Spleen (tissue), 7 donors: ENCODE data around the gene STRBP.

Source experiments
- CTCF ChIP-seq, 11 experiments: fragments of 200-600 bp in 7 of 11; fragments of 450-650 bp in 4 of 11; sonication (generic) in 4 of 11; IDR thresholded peaks in 8 of 11; conservative IDR thresholded peaks in 3 of 11; 1 replicate in 7 of 11; 2 replicates in 4 of 11; pipeline versions ENCODE4 v1.4.0 to v1.8.0; 2016 to 2021; ENCODE audit warnings: antibody characterized with exemption in 11 of 11, inconsistent platforms in 4 of 11, mild to moderate bottlenecking in 1 of 11
- POLR2AphosphoS5 ChIP-seq, 3 donors: sonication (generic); formaldehyde crosslinking; IDR thresholded peaks; one replicate each; pipeline ENCODE4 v1.5.1; 2017; ENCODE audit warnings: antibody characterized with exemption in 3 of 3
- donor health status: DM: no; HTN: no; CAD: no; lungs with moderate emphysema.
- donor health status: DM: no; HTN: no; CAD: no.
- donor health status: DM: no; HTN: no; CAD: no.

DNA sequence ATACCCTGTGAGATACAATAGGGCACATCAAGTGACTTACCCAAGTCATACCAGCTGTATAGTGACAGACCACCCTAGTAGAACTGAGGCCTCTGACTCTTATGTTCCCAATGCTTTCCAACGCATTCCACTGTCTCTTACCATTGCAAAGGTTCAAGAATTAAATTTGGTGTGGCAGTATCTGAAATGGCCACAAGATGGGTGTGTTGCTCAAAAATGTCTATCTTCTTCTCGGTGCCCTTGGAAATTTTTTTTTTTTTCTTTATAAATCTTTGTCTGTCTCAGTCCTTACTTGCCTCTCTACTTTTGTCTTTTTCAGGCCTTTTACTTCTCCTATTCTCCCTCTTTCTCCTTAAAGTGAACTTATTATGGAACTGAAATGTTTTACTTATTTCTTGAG is 186.6 kb downstream of the STRBP start:
- TF ChIP-seq CTCF (IDR thresholded peaks at IDR 0.05 in 8 of 11, conservative IDR thresholded peaks at IDR 0.05 in 3 of 11) = peak in 9 of 11 experiments; percentile 44 to 65 (median 58)
- no peak for TF ChIP-seq POLR2AphosphoS5 (IDR thresholded peaks at IDR 0.05)
